IMR-90 (cell line): ENCODE measurements around the gene PDCD1.

Experiments
- BHLHE40 ChIP-seq: fragments of 150-350 bp; IDR thresholded peaks from 2 replicates; pipeline ENCODE4 v1.6.1; 2016; ENCODE audit warnings: mild to moderate bottlenecking, low read depth, low read length
- CEBPB ChIP-seq: IDR thresholded peaks from 2 replicates; pipeline ENCODE4 v1.6.1; 2012; ENCODE audit warnings: low read depth, low read length, improper control_type of control experiment
- CTCF ChIP-seq: conservative IDR thresholded peaks from 2 replicates; pipeline ENCODE4 v1.5.1; 2012; ENCODE audit warnings: mild to moderate bottlenecking, low read depth, low read length, improper control_type of control experiment
- MXI1 ChIP-seq: IDR thresholded peaks from 2 replicates; pipeline ENCODE4 v1.6.1; 2012; ENCODE audit warnings: low read depth, mild to moderate bottlenecking, low read length, moderate library complexity, borderline replicate concordance
- NFE2L2 ChIP-seq: fragments of 150-350 bp; IDR thresholded peaks from 2 replicates; pipeline ENCODE4 v1.6.1; 2016; ENCODE audit warnings: low read depth, mild to moderate bottlenecking, low read length
- POLR2A ChIP-seq: IDR thresholded peaks from 2 replicates; pipeline ENCODE4 v1.6.1; 2012; ENCODE audit warnings: mild to moderate bottlenecking, low read depth, low read length
- RCOR1 ChIP-seq: IDR thresholded peaks from 2 replicates; pipeline ENCODE4 v1.6.1; 2012; ENCODE audit warnings: mild to moderate bottlenecking, low read length, improper control_type of control experiment; ENCODE audit not compliant: insufficient replicate concordance
- RFX5 ChIP-seq: IDR thresholded peaks from 2 replicates; pipeline ENCODE4 v1.8.0; 2012; ENCODE audit warnings: low read depth, mild to moderate bottlenecking, low read length, moderate library complexity
- SMC3 ChIP-seq: fragments of 150-350 bp; IDR thresholded peaks from 2 replicates; pipeline ENCODE4 v1.6.1; 2016; ENCODE audit warnings: low read depth, mild to moderate bottlenecking, antibody characterized with exemption, low read length, moderate library complexity
- USF2 ChIP-seq: fragments of 150-350 bp; IDR thresholded peaks from 2 replicates; pipeline ENCODE4 v1.6.1; 2017; ENCODE audit warnings: mild to moderate bottlenecking, antibody characterized with exemption, low read length, low read depth

DNA sequence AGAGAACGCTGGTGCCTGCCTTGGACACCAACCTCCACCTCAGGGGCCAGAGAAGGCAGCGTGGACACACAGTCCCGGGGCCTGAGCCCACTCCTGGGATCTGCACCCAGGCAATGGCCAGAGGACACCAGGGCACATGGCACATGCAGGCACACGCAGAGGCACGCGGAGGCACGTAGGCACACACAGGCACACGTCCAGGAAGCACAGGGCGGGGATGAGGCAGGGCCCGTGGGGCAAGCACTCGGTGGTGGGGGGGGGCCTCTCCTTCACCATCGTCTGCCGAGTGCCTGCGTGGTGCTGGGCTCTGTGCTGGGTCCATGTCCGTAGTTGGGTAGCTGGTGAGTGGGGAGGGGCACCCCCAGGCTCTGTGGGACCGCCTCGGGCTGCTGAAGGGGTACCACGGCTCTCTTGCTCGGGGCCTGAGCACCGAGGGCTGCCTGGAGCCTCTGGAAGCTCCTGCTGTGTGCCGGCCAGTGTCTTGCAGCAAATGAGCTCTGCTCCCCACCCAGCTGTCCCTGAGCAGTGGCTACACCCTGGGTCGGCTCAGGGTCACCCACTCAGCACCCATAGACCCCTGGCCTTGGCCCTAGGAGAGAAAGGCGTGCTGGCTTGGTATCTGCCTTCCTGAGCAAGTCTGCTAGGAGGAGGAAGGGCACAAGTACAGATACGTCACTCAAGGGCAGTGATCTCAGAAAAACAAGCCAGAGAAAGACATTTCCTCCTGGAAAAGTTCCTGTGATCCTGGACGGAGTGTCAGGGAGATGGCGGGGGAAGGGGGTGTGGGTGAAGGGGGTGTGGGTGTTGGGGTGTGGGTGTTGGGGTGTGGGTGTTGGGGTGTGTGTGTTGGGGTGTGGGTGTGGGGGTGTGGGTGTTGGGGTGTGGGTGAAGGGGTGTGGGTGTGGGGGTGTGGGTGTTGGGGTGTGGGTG is 37.3 kb upstream of the PDCD1 start:
- no peak for TF ChIP-seq CTCF
- no peak for TF ChIP-seq POLR2A
- no peak for TF ChIP-seq USF2
- no peak for TF ChIP-seq RFX5
- no peak for TF ChIP-seq BHLHE40
- no peak for TF ChIP-seq SMC3
- TF ChIP-seq NFE2L2: no peak
- TF ChIP-seq RCOR1: no peak
- no peak for TF ChIP-seq MXI1
- TF ChIP-seq CEBPB: no peak
